Adrenal gland (tissue), 12 donors: ENCODE results near the gene NRSN1. TPM values are rescaled to one million over a fixed set of nuclear protein-coding genes. Genes with fewer than 3 reads are reported as not detected.

Source experiments
- DNase-seq, 7 donors: peaks; one replicate each; pipeline ENCODE4 v3.0.0-alpha.2; 2019 to 2020
- H3K27ac ChIP-seq, 5 donors: fragments of 200-600 bp; sonication (generic) in 4 of 5; 1 replicate in 3 of 5; 2 replicates in 2 of 5; pipeline versions ENCODE4 v1.5.1 to v1.8.0; 2016 to 2020; ENCODE audit warnings: mild to moderate bottlenecking in 1 of 5
- H3K27me3 ChIP-seq: fragments of 200-600 bp; 2 replicates; pipeline ENCODE4 v1.8.0; 2021
- H3K36me3 ChIP-seq, 2 donors: fragments of 200-600 bp; replicated peaks in 1 of 2; 1 replicate in 1 of 2; 2 replicates in 1 of 2; pipeline versions ENCODE4 v1.5.1 to v1.8.0; 2018 to 2022
- H3K4me1 ChIP-seq, 2 donors: fragments of 200-600 bp; replicated peaks in 1 of 2; 1 replicate in 1 of 2; 2 replicates in 1 of 2; pipeline versions ENCODE4 v1.5.1 to v1.8.0; 2018 to 2021
- H3K4me3 ChIP-seq, 4 donors: fragments of 200-600 bp; sonication (generic) in 3 of 4; one replicate each; pipeline ENCODE4 v1.5.1; 2016 to 2018
- H3K9me3 ChIP-seq, 3 donors: fragments of 200-600 bp; sonication (generic) in 1 of 3; replicated peaks in 1 of 3; 1 replicate in 2 of 3; 2 replicates in 1 of 3; pipeline versions ENCODE4 v1.5.1 to v1.8.0; 2016 to 2021
- CTCF ChIP-seq, 6 experiments: fragments of 450-650 bp in 4 of 6; fragments of 200-600 bp in 2 of 6; sonication (generic) in 1 of 6; IDR thresholded peaks; 1 replicate in 5 of 6; 2 replicates in 1 of 6; pipeline versions ENCODE4 v1.5.1 to v1.8.0; 2016 to 2021; ENCODE audit warnings: antibody characterized with exemption in 6 of 6, mild to moderate bottlenecking in 2 of 6, moderate library complexity in 1 of 6
- POLR2A ChIP-seq, 2 donors: fragments of 450-650 bp; IDR thresholded peaks; one replicate each; pipeline ENCODE4 v1.6.1; 2017; ENCODE audit warnings: antibody characterized with exemption in 2 of 2, mild to moderate bottlenecking in 2 of 2, moderate library complexity in 1 of 2
- WGBS, 4 donors: extraction: QIAGEN DNeasy Blood & Tissue Kit in 2 of 4; methylation state at CpG; one replicate each; pipeline versions ENCODE4 v1.1.5 to v1.1.7; 2013 to 2017; 5-methylcytosine and 5-hydroxymethylcytosine counted together
- intact Hi-C, 2 donors: fragments of 100-400 bp; cut with DNase I; formaldehyde crosslinking; loops; one replicate each; pipeline versions ENCODE4 v1.14.1 to v1.15.0; 2022 to 2023
- polyA plus RNA-seq, 3 donors: library from polyadenylated mRNA; stranded (reverse); fragments of 200-250 nt in 2 of 3; fragments of 350-450 nt in 1 of 3; fragmentation: Illumina TruSeq in 1 of 3; extraction: RNeasy Lipid Tissue Mini Kit (QIAGEN cat#74804) in 1 of 3; gene quantifications; one replicate each; pipeline ENCODE4 v1.2.3, GENCODE V29; 2013 to 2014
- total RNA-seq, 9 donors: library from RNA; depleted of rRNA in 4 of 9; stranded (reverse); fragments of >200 nt in 4 of 9; fragments of 120-200 nt in 1 of 9; fragmentation: NEBNext Ultra II Directional in 1 of 9; extraction: Animal tissue kit (Norgen Biotek cat#: 25700) in 1 of 9; gene quantifications; one replicate each; pipeline versions ENCODE4 v1.1.0 to v1.2.4, GENCODE V29; 2013 to 2023
- donor health status: healthy with polysubstance abuse.
- donor health status: Bipolar disorder and iron deficiency.
- donor health status: DM: yes; HTN: yes; CAD: no.
- donor health status: DM: no; HTN: no; CAD: no.
- donor health status: DM: no; HTN: no; CAD: no.
- donor health status: DM: yes; HTN: yes; CAD: no.

NRSN1 gene
- total and polyA plus RNA-seq, 12 donors = 0.46 to 6.4 (median 2.2) TPM; not detected in 4

- Histone ChIP-seq H3K9me3 (no peaks in the 10 kb centered on the region), H3K36me3 (no peaks in the 10 kb centered on the region), H3K27ac (no peak overlapping the region), H3K27me3 (no peaks in the 10 kb centered on the region), H3K4me3 (no peak overlapping the region), H3K4me1 (no peaks in the 10 kb centered on the region)
- TF ChIP-seq CTCF (IDR thresholded peaks at IDR 0.05) = no peak
- no peak for TF ChIP-seq POLR2A (IDR thresholded peaks at IDR 0.05)
- no peak for DNase-seq
- intact Hi-C loops = no loop called here
- 53 to 59% (median 56%) methylated on average over 8 of the region's 8 CpGs for WGBS, 4 donors
Observed at GRCh38 chr6:24188578-24189080, 62.6 kb downstream of the NRSN1 start.

GRCh38 chr6:24191346-24191745 lies 65.3 kb downstream of the NRSN1 start:
- no peaks in the 10 kb centered on the region for H3K36me3 ChIP-seq
- no peak for DNase-seq
- intact Hi-C loops = no loop called here
- no peaks in the 10 kb centered on the region for H3K4me1 ChIP-seq
- H3K27ac ChIP-seq = no peak overlapping the region
- no peak overlapping the region for H3K4me3 ChIP-seq
- TF ChIP-seq POLR2A (IDR thresholded peaks at IDR 0.05) (no peak), CTCF (IDR thresholded peaks at IDR 0.05) (no peak)
- H3K9me3 ChIP-seq = no peaks in the 10 kb centered on the region
- 37 to 45% (median 43%) methylated on average over 2 of the region's 2 CpGs for WGBS, 4 donors
- H3K27me3 ChIP-seq = no peaks in the 10 kb centered on the region

- no peak overlapping the region for H3K27ac ChIP-seq
- no peak overlapping the region for H3K4me3 ChIP-seq
- no peak for TF ChIP-seq POLR2A (IDR thresholded peaks at IDR 0.05)
- no peak for TF ChIP-seq CTCF (IDR thresholded peaks at IDR 0.05)
- DNase-seq = no peak
- H3K27me3 ChIP-seq = no peaks in the 10 kb centered on the region
- no peaks in the 10 kb centered on the region for H3K36me3 ChIP-seq
- H3K9me3 ChIP-seq = no peaks in the 10 kb centered on the region
- no peaks in the 10 kb centered on the region for H3K4me1 ChIP-seq
- intact Hi-C loops = no loop called here
Observed at GRCh38 chr6:24193364-24193763, 67.3 kb downstream of the NRSN1 start.

- TF ChIP-seq CTCF (IDR thresholded peaks at IDR 0.05) = no peak
- TF ChIP-seq POLR2A (IDR thresholded peaks at IDR 0.05) = no peak
- DNase-seq = no peak
- intact Hi-C loops = no loop called here
- Histone ChIP-seq H3K27ac (no peak overlapping the region), H3K4me3 (no peak overlapping the region), H3K9me3 (no peaks in the 10 kb centered on the region), H3K4me1 (no peaks in the 10 kb centered on the region), H3K27me3 (no peaks in the 10 kb centered on the region), H3K36me3 (no peaks in the 10 kb centered on the region)
- WGBS, 4 donors = 67 to 88% (median 83%) methylated on average over 2 of the region's 2 CpGs
Observed at GRCh38 chr6:24194978-24195700, 69.1 kb downstream of the NRSN1 start.
